ENCODE measurements around the gene TMTC4. TPM values are rescaled to one million over a fixed set of nuclear protein-coding genes. Genes with fewer than 3 reads are reported as not detected.

The TMTC4 gene
- total RNA-seq, 8 experiments from 2014 or later = 8.2 to 86.8 (median 61.3) TPM

DNA sequence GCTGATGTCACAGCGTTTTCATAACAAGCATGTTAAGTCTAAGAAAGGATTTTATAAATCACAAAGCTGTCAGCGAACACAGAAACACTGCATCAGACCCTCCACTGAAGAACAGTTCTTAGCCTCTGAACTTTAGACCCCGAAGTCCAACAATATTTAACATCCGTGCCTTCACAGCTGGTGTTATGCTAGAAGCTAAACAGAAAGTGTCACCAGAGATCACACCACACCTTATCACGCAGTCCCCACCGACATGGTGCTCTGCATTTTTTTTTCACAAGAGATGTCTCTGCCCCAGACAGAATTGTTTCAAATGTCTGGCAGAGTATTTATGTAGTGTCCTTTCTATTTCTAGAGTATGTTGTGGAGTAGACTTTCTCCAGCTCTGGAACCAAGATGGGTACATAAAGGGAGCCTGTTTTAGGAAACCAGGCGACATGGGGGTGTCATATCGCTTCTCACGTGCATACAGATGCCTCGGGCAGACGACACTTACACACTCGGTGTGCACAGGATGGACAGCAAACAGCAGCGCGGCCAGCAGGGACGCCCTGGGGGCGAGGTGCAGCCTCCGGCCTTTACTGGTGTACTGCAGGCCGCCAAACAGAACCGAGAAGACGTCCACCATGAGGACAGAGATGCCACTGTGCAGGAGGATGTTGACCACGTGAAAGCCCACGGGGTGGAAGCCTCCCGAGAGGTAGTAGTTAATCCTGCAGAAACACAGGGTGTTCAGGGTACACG is 12.0 kb downstream of the TMTC4 start:
- 76 to 100% (median 85%) methylated on average over 1 to 20 of the region's 24 CpGs; no CpG with 5 or more reads in 1 of the 10 experiments for WGBS, 10 experiments
- peak in 5 of 8 experiments; percentile 27 to 52 (median 50) for ATAC-seq (replicated peaks in 6 of 8)
- Histone ChIP-seq H3K27ac (peak overlapping the region in 1 of 2 donors; percentile 47), H3K4me1 (replicated peaks in 1 of 2) (peaks cover 3 to 29% of the 10 kb centered on the region in 2 donors), H3K4me3 (no peak overlapping the region)
- in situ Hi-C loops (cut with MboI; ENCODE audit: low pct_unique_long_range_greater_than_20kb in 2 of 9, low sequenced_read_pairs in 9 of 9, unreplicated experiment in 9 of 9) = loop anchor here in 3 of 9 experiments (25.0 kb wide), 1 partner anchor 450 kb away; no protein-coding TSS in a partner anchor

DNA sequence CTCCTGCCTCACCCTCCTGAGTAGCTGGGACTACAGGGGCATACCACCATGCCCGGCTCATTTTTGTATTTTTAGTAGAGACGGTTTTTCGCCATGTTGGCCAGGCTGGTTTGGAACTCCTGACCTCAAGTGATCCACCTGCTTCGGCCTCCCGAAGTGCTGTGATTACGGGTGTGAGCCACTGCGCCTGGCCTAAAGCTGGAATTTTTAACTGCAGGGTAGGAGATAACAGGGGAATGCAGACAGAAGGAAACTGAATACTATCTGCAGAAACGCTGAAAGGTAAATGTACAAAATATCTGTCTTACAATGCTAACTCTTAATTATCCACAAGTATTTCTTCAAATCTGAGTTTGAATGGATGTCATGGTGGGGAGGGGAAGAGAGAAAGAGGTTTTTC is 13.8 kb downstream of the TMTC4 start:
- WGBS, 10 experiments = 71 to 90% (median 83%) methylated on average over 4 to 8 of the region's 8 CpGs; no CpG with 5 or more reads in 3 of the 10 experiments
- no peak overlapping the region for H3K27ac ChIP-seq
- no peak for ATAC-seq (replicated peaks in 6 of 8)
- peaks cover 3 to 38% of the 10 kb centered on the region in 2 donors for H3K4me1 ChIP-seq (replicated peaks in 1 of 2)
- H3K4me3 ChIP-seq = no peak overlapping the region
- in situ Hi-C loops (cut with MboI; ENCODE audit: low pct_unique_long_range_greater_than_20kb in 2 of 9, low sequenced_read_pairs in 9 of 9, unreplicated experiment in 9 of 9) = loop anchor here in 3 of 9 experiments (25.0 kb wide), 1 partner anchor 452 kb away; no protein-coding TSS in a partner anchor

DNA sequence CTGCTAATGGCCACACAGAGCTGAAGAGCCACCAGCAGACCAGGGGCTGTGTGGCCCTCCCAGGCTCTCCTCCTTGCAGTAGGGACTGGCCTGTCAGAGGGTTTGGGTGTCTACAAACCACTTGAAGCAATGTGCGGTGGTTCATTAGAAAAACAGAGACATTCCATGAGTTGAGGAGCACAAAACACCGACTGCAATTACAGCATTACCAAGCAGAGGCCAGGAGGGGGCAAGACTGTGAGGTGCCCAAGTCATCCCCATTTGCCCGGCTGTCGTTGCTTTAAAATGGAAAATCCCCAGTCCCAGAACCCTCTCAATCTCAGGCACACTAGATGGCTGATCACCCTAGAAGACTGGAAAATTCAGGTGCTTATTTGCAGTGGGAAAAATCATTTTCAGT is 15.0 kb downstream of the TMTC4 start:
- WGBS, 10 experiments = 60 to 94% (median 75%) methylated on average over 1 to 2 of the region's 4 CpGs; no CpG with 5 or more reads in 5 of the 10 experiments
- Histone ChIP-seq H3K4me1 (replicated peaks in 1 of 2) (peaks cover 3 to 38% of the 10 kb centered on the region in 2 donors), H3K27ac (no peak overlapping the region), H3K4me3 (no peak overlapping the region)
- ATAC-seq (replicated peaks in 6 of 8) = no peak
- in situ Hi-C loops (cut with MboI; ENCODE audit: low pct_unique_long_range_greater_than_20kb in 2 of 9, low sequenced_read_pairs in 9 of 9, unreplicated experiment in 9 of 9) = loop anchor here in 3 of 9 experiments (25.0 kb wide), 1 partner anchor 453 kb away; no protein-coding TSS in a partner anchor

DNA sequence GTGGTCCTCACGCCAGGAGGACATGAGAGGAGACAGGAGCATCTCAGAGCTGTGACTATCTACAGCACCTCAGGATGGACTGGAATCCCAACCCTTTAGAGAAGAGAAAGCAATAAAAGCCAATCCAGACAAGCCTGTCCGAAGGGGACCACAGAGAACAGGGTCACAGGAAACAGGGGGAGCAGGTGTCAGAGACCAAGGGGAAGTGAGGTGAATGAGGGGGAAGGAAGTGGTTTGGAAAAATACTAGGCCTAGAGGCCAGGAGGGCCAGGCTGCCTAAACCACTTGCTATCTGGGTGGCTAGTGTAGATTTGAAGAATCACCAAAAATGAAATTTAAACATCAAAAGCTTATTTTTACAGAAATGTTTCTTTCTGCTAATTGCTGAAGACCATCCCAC is 16.2 kb downstream of the TMTC4 start:
- H3K4me1 ChIP-seq (replicated peaks in 1 of 2) = peaks cover 3 to 33% of the 10 kb centered on the region in 2 donors
- no peak for ATAC-seq (replicated peaks in 6 of 8)
- WGBS, 10 experiments = 0 to 50% (median 31%) methylated on average over 1 to 2 of the region's 2 CpGs; no CpG with 5 or more reads in 6 of the 10 experiments
- in situ Hi-C loops (cut with MboI; ENCODE audit: low pct_unique_long_range_greater_than_20kb in 2 of 9, low sequenced_read_pairs in 9 of 9, unreplicated experiment in 9 of 9) = loop anchor here in 3 of 9 experiments (25.0 kb wide), 1 partner anchor 454 kb away; no protein-coding TSS in a partner anchor
- no peak overlapping the region for H3K4me3 ChIP-seq
- H3K27ac ChIP-seq = peak overlapping the region in 1 of 2 donors; percentile 51

DNA sequence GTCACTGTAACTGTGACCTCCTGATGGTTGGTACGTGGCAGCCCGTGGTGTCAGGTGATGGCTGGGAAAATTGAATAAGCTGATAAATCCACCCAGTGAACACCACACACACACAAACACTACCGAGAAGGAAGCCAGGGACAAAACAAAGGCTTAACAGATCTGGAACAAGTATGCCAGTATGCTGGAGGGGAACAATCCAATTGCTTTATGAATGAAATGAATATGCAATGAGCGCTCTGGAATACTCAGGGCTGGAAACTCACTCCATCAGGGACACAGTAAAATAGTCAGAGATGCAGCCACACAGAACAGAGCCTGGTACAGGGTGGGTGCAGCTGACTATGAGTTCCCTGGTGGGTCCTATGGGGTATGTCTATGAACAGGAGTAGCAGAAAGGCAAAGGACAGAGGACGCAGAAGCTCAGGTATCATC is 16.7 kb downstream of the TMTC4 start:
- peaks cover 3 to 30% of the 10 kb centered on the region in 2 donors for H3K4me1 ChIP-seq (replicated peaks in 1 of 2)
- H3K27ac ChIP-seq = peak overlapping the region in 1 of 2 donors; percentile 51
- WGBS, 10 experiments = 17 to 100% (median 56%) methylated on average over 1 to 4 of the region's 5 CpGs; no CpG with 5 or more reads in 2 of the 10 experiments
- in situ Hi-C loops (cut with MboI; ENCODE audit: low pct_unique_long_range_greater_than_20kb in 2 of 9, low sequenced_read_pairs in 9 of 9, unreplicated experiment in 9 of 9) = loop anchor here in 3 of 9 experiments (25.0 kb wide), 1 partner anchor 454 kb away; no protein-coding TSS in a partner anchor
- no peak overlapping the region for H3K4me3 ChIP-seq
- peak in 6 of 8 experiments; percentile 74 to 98 (median 85) for ATAC-seq (replicated peaks in 6 of 8)

DNA sequence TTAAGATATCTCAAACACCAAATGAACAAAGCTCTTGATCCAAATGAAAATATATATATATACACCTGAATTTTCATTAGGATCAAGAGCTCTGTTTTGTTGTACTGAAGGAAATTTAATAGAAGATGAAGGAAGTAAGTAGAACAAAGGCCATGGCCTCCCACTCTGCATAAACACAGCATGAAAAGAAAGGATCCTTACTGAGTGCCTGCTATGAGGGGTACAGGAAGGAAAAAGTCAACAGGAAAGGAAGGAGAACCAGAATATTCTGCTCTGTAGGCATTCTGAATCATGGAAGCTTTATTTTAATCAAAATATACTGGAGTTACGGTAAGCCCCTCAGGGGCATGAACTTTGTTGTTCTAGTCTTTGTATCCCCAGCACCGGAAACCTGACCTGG is 22.1 kb downstream of the TMTC4 start:
- H3K4me1 ChIP-seq (replicated peaks in 1 of 2) = peaks cover 0 to 7% of the 10 kb centered on the region in 2 donors
- in situ Hi-C loops (cut with MboI; ENCODE audit: low pct_unique_long_range_greater_than_20kb in 2 of 9, low sequenced_read_pairs in 9 of 9, unreplicated experiment in 9 of 9) = loop anchor here in 3 of 9 experiments (25.0 kb wide), 1 partner anchor 460 kb away; no protein-coding TSS in a partner anchor
- 92 to 100% (median 100%) methylated on average over 1 to 2 of the region's 2 CpGs; no CpG with 5 or more reads in 3 of the 10 experiments for WGBS, 10 experiments
- no peak for ATAC-seq (replicated peaks in 6 of 8)
- no peak overlapping the region for H3K4me3 ChIP-seq
- no peak overlapping the region for H3K27ac ChIP-seq

DNA sequence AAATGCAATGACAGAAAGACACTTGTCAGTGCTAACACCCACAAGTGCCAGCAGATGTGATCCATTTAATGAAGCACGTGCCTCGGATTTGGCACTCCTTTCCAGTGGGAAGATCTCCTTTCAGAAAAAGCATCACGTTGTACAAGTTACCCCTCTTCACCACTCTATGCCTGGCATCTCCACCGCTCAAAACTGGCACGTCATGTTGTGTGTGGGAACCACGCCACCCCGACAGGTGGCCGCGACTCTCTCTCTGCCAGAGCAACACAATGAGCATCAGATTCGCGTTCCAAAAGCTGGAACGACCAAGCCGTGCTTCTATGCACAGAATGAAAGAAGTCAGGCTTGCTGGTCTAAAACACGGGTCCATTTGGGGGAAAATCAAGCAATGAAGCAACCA is 24.3 kb downstream of the TMTC4 start:
- 75 to 100% (median 86%) methylated on average over 2 to 9 of the region's 14 CpGs; no CpG with 5 or more reads in 2 of the 10 experiments for WGBS, 10 experiments
- H3K4me3 ChIP-seq = no peak overlapping the region
- H3K4me1 ChIP-seq (replicated peaks in 1 of 2) = no peaks in the 10 kb centered on the region
- ATAC-seq (replicated peaks in 6 of 8) = no peak
- in situ Hi-C loops (cut with MboI; ENCODE audit: low pct_unique_long_range_greater_than_20kb in 2 of 9, low sequenced_read_pairs in 9 of 9, unreplicated experiment in 9 of 9) = loop anchor here in 3 of 9 experiments (25.0 kb wide), 1 partner anchor 462 kb away; no protein-coding TSS in a partner anchor
- no peak overlapping the region for H3K27ac ChIP-seq

DNA sequence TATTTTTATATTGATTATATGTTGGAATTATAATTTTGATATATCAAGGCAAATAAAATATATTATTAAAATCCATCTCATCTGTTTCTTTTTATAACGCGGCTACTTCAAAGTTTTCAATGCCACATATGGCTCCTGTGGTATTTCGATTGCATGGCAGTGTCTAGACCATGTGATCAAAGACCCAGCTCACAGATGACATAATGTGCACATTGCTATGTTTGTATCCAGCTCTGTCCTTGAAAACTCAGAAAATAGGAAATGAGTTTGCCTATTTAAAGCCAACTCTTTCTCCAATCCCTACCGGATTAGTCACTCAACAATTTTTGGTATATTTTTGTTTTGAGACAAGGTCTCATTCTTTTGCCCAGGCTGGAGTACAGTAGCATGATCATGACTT is 26.2 kb downstream of the TMTC4 start:
- Histone ChIP-seq H3K4me1 (replicated peaks in 1 of 2) (no peaks in the 10 kb centered on the region), H3K4me3 (no peak overlapping the region), H3K27ac (no peak overlapping the region)
- in situ Hi-C loops (cut with MboI; ENCODE audit: low pct_unique_long_range_greater_than_20kb in 2 of 9, low sequenced_read_pairs in 9 of 9, unreplicated experiment in 9 of 9) = no loop called here
- WGBS, 10 experiments = 64 to 100% (median 100%) methylated on average over 2 to 4 of the region's 4 CpGs; no CpG with 5 or more reads in 1 of the 10 experiments
- ATAC-seq (replicated peaks in 6 of 8) = no peak

DNA sequence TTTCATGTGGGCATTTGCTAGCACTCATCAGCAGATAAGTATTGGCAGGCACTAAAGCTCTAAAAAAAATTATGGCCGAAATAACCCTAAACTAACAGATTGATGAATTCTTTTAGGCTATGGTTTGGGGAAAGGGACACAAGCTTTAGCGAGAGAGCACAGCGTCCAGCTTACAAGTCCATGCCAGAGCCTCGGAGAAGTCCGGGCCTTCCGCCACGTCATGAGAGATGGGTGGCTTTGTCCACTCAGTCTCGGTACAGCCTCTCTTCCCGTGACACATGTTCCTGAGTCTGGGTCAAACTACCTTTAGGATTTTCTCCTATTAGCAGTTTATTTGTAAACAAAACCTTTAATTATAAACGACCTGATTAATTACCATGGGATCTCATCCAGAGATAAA is 27.7 kb downstream of the TMTC4 start:
- no peak overlapping the region for H3K4me3 ChIP-seq
- no peak for ATAC-seq (replicated peaks in 6 of 8)
- WGBS, 10 experiments = 33 to 100% (median 97%) methylated on average over 1 to 10 of the region's 10 CpGs; no CpG with 5 or more reads in 2 of the 10 experiments
- no peak overlapping the region for H3K27ac ChIP-seq
- in situ Hi-C loops (cut with MboI; ENCODE audit: low pct_unique_long_range_greater_than_20kb in 2 of 9, low sequenced_read_pairs in 9 of 9, unreplicated experiment in 9 of 9) = no loop called here
- H3K4me1 ChIP-seq (replicated peaks in 1 of 2) = no peaks in the 10 kb centered on the region

DNA sequence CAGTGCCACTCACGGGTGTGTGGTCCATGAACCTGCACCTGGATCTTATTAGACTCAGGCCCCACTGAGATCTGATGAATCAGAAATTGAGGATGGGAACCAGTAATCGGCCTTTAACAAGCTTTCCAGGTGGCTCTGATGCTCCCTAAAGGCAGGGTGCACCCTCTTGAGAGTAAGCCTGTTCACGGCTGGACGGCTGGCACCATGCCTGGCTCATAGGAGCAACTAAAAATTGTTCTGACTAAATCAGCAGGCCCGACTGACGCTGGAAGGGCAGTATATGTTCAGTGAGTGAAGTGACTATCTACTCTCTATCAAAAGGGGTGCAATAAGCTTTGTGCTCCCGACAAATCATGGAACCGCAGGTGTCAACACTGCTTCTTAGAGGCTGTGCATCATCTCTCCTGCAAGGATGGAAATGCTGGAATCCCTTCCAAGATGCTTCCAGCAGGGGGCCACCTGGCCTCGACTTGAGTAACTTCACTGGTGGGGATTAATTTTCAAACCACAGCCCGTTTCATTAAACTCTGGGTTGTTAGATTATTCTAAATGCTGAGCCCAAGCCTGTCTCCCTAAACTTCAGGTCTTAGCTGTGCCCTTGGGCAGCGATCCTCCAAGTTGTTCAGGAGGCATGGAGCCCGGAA is 28.4 kb downstream of the TMTC4 start:
- ATAC-seq (replicated peaks in 6 of 8) = peak in 4 of 8 experiments; percentile 38 to 65 (median 46)
- in situ Hi-C loops (cut with MboI; ENCODE audit: low pct_unique_long_range_greater_than_20kb in 2 of 9, low sequenced_read_pairs in 9 of 9, unreplicated experiment in 9 of 9) = no loop called here
- Histone ChIP-seq H3K4me3 (no peak overlapping the region), H3K27ac (no peak overlapping the region), H3K4me1 (replicated peaks in 1 of 2) (no peaks in the 10 kb centered on the region)
- WGBS, 10 experiments = 20 to 100% (median 88%) methylated on average over 1 to 7 of the region's 12 CpGs

DNA sequence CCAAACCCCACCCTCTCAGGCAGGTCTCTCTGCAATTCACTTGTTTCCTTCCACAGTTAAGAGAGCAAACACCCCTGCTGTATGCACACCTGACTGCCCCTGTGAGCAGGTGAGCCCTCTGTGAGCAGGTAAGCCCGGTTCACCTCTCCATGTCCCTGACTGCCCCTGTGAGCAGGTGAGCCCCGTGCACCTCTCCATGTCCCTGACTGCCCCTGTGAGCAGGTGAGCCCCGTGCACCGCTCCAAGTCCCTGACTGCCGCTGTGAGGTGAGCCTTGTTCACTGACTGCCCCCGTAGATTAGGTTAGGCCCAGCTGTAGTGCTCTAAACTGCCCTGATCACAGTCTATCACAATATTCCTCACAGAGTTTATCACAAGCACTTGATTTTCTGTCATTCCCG is 29.2 kb downstream of the TMTC4 start:
- no peak for ATAC-seq (replicated peaks in 6 of 8)
- H3K27ac ChIP-seq = no peak overlapping the region
- H3K4me3 ChIP-seq = no peak overlapping the region
- 98 to 100% (median 100%) methylated on average over 1 to 6 of the region's 7 CpGs; no CpG with 5 or more reads in 6 of the 10 experiments for WGBS, 10 experiments
- in situ Hi-C loops (cut with MboI; ENCODE audit: low pct_unique_long_range_greater_than_20kb in 2 of 9, low sequenced_read_pairs in 9 of 9, unreplicated experiment in 9 of 9) = no loop called here
- H3K4me1 ChIP-seq (replicated peaks in 1 of 2) = no peaks in the 10 kb centered on the region

DNA sequence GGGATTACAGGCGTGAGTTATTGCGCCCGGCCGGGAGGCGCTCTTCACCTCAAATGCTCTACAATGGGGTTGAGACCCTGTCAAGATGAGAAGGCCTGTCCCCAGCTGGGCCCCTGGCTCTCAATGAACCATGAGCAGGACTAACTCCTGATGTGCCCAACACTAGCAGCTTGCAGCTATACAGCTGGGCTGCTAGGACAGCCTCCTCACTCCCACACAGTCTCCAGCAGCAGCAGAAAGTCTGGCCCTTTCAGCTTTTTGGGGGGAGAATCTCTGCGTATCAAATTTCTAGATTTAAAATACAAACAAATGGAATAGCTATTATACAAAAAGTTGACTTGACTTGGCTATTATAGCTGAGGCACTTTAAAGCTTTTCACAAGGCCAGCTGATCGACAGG is 30.2 kb downstream of the TMTC4 start:
- H3K27ac ChIP-seq = no peak overlapping the region
- no peak for ATAC-seq (replicated peaks in 6 of 8)
- WGBS, 10 experiments = 20 to 100% (median 88%) methylated on average over 1 to 7 of the region's 7 CpGs; no CpG with 5 or more reads in 3 of the 10 experiments
- in situ Hi-C loops (cut with MboI; ENCODE audit: low pct_unique_long_range_greater_than_20kb in 2 of 9, low sequenced_read_pairs in 9 of 9, unreplicated experiment in 9 of 9) = no loop called here
- no peaks in the 10 kb centered on the region for H3K4me1 ChIP-seq (replicated peaks in 1 of 2)
- H3K4me3 ChIP-seq = no peak overlapping the region

DNA sequence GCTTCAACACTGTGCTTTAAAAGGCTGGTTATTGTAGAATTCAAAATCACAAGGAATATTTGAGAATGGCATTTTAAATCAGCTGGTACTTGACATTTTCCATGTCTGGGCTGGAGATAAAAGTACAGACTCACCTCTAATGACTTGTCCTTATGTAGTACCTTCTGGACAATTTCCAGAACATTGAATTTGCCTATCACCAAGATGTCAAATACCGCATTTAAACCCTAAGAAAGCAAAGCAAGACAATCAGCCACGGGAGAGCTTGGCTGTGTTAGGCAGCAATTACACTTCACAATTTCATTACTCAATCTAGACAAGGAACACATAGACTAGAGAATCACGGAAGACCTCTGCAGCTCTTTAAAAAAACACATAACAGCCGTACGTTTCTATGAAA is 36.8 kb downstream of the TMTC4 start:
- no peaks in the 10 kb centered on the region for H3K4me1 ChIP-seq (replicated peaks in 1 of 2)
- in situ Hi-C loops (cut with MboI; ENCODE audit: low pct_unique_long_range_greater_than_20kb in 2 of 9, low sequenced_read_pairs in 9 of 9, unreplicated experiment in 9 of 9) = no loop called here
- no peak overlapping the region for H3K4me3 ChIP-seq
- H3K27ac ChIP-seq = no peak overlapping the region
- WGBS, 10 experiments = 87 to 100% (median 100%) methylated on average over 1 to 5 of the region's 5 CpGs; no CpG with 5 or more reads in 2 of the 10 experiments
- ATAC-seq (replicated peaks in 6 of 8) = no peak

Measured in motor neuron (in vitro differentiated cells).